ENCODE results near the gene SPRR2D. TPM values are rescaled to one million over a fixed set of nuclear protein-coding genes. Genes with fewer than 3 reads are reported as not detected.

The SPRR2D gene
- total and polyA plus RNA-seq, 2 of the 8 experiments (the other 6 are each of a cell fraction or from before 2014, with no cell fraction given), result not detected

DNA sequence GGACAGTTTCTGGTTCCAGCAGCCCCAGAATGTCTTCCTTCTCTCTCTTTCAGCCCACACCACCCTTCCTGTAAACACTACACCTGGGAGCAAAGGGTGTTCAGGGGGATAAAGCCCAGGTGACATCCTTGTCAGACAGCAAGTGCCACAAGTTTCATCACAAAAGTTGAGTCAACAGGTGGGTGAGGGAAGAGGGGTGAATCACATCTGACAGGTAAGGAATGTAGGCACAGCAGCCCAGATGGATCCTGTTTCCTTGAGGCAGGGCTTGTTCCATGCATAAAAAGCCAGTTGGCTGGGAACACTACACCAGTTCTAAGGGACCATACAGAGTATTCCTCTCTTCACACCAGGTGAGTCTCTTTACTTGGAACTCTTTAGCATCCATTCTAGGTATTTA is 10.0 kb downstream of the SPRR2D start, which contains the start of gene SPRR1B (continued):
- TF ChIP-seq, protein P1, sequence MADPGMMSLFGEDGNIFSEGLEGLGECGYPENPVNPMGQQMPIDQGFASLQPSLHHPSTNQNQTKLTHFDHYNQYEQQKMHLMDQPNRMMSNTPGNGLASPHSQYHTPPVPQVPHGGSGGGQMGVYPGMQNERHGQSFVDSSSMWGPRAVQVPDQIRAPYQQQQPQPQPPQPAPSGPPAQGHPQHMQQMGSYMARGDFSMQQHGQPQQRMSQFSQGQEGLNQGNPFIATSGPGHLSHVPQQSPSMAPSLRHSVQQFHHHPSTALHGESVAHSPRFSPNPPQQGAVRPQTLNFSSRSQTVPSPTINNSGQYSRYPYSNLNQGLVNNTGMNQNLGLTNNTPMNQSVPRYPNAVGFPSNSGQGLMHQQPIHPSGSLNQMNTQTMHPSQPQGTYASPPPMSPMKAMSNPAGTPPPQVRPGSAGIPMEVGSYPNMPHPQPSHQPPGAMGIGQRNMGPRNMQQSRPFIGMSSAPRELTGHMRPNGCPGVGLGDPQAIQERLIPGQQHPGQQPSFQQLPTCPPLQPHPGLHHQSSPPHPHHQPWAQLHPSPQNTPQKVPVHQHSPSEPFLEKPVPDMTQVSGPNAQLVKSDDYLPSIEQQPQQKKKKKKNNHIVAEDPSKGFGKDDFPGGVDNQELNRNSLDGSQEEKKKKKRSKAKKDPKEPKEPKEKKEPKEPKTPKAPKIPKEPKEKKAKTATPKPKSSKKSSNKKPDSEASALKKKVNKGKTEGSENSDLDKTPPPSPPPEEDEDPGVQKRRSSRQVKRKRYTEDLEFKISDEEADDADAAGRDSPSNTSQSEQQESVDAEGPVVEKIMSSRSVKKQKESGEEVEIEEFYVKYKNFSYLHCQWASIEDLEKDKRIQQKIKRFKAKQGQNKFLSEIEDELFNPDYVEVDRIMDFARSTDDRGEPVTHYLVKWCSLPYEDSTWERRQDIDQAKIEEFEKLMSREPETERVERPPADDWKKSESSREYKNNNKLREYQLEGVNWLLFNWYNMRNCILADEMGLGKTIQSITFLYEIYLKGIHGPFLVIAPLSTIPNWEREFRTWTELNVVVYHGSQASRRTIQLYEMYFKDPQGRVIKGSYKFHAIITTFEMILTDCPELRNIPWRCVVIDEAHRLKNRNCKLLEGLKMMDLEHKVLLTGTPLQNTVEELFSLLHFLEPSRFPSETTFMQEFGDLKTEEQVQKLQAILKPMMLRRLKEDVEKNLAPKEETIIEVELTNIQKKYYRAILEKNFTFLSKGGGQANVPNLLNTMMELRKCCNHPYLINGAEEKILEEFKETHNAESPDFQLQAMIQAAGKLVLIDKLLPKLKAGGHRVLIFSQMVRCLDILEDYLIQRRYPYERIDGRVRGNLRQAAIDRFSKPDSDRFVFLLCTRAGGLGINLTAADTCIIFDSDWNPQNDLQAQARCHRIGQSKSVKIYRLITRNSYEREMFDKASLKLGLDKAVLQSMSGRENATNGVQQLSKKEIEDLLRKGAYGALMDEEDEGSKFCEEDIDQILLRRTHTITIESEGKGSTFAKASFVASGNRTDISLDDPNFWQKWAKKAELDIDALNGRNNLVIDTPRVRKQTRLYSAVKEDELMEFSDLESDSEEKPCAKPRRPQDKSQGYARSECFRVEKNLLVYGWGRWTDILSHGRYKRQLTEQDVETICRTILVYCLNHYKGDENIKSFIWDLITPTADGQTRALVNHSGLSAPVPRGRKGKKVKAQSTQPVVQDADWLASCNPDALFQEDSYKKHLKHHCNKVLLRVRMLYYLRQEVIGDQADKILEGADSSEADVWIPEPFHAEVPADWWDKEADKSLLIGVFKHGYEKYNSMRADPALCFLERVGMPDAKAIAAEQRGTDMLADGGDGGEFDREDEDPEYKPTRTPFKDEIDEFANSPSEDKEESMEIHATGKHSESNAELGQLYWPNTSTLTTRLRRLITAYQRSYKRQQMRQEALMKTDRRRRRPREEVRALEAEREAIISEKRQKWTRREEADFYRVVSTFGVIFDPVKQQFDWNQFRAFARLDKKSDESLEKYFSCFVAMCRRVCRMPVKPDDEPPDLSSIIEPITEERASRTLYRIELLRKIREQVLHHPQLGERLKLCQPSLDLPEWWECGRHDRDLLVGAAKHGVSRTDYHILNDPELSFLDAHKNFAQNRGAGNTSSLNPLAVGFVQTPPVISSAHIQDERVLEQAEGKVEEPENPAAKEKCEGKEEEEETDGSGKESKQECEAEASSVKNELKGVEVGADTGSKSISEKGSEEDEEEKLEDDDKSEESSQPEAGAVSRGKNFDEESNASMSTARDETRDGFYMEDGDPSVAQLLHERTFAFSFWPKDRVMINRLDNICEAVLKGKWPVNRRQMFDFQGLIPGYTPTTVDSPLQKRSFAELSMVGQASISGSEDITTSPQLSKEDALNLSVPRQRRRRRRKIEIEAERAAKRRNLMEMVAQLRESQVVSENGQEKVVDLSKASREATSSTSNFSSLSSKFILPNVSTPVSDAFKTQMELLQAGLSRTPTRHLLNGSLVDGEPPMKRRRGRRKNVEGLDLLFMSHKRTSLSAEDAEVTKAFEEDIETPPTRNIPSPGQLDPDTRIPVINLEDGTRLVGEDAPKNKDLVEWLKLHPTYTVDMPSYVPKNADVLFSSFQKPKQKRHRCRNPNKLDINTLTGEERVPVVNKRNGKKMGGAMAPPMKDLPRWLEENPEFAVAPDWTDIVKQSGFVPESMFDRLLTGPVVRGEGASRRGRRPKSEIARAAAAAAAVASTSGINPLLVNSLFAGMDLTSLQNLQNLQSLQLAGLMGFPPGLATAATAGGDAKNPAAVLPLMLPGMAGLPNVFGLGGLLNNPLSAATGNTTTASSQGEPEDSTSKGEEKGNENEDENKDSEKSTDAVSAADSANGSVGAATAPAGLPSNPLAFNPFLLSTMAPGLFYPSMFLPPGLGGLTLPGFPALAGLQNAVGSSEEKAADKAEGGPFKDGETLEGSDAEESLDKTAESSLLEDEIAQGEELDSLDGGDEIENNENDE (IDR thresholded peaks at IDR 0.05; ENCODE audit: insufficient replicate concordance, low read length), result no peak
- TF ChIP-seq, protein P2, sequence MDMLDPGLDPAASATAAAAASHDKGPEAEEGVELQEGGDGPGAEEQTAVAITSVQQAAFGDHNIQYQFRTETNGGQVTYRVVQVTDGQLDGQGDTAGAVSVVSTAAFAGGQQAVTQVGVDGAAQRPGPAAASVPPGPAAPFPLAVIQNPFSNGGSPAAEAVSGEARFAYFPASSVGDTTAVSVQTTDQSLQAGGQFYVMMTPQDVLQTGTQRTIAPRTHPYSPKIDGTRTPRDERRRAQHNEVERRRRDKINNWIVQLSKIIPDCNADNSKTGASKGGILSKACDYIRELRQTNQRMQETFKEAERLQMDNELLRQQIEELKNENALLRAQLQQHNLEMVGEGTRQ (IDR thresholded peaks at IDR 0.05; ENCODE audit: low read length), result no peak
- no peak for TF ChIP-seq FOSL1 (IDR thresholded peaks at IDR 0.05; ENCODE audit: insufficient read depth, low read depth, low read length)
- TF ChIP-seq TAF1 (IDR thresholded peaks at IDR 0.05; ENCODE audit: low read depth, low read length), result no peak
- TF ChIP-seq CEBPB (IDR thresholded peaks at IDR 0.05; ENCODE audit: low read depth, low read length), result no peak
